ENCODE results near the gene TP53TG3B.
"Not testable (repeated sequence)": the region's sequence is repeated elsewhere in the genome, so short reads cannot be mapped to it uniquely, and the experiment has no call there.

The TP53TG3B gene

DNA sequence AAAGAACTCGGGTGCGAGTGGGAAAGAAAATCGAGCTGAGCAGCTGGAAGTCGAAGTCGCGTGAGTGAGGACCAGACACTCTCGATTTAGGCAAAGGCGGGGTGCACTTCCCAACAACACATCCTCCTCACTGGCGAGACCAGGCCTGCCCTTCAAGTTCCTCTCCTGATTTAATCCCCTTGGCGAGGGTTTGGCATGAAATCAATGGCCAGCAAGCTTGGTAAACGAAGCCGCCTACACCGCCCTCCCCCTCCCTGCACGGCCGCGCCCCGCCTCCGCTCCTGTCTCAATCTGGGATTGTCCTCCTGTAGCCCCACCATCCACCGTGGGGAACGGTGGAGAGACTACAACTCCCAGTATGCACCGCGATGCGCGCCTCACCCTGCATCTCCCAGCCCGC lies at the start of gene TP53TG3B:
Gene TP53TG3B (plus strand): TSS at position 301 of the 400 bp plus-strand sequence. CDS start 68 bp downstream, at position 369.
- not testable (repeated sequence) for H3K4me3 ChIP-seq (ENCODE audit: low read depth, low read length); H3K9me3 ChIP-seq (ENCODE audit: control insufficient read depth, insufficient read depth, low read depth, low read length); H3K9ac ChIP-seq (ENCODE audit: low read length); H3K4me1 ChIP-seq (ENCODE audit: control insufficient read depth, insufficient read depth, low read length); H3K27me3 ChIP-seq (ENCODE audit: control insufficient read depth, insufficient read depth, low read length); H3K36me3 ChIP-seq (ENCODE audit: control insufficient read depth, insufficient read depth, low read length); H3K27ac ChIP-seq (ENCODE audit: low read depth, low read length)

- H3K27ac ChIP-seq (ENCODE audit: low read depth, low read length), result not testable (repeated sequence)
- H3K9me3 ChIP-seq (ENCODE audit: control insufficient read depth, insufficient read depth, low read depth, low read length), result peaks cover 23% of the 10 kb centered on the region
These were observed 24.2 kb upstream of the TP53TG3B start for GRCh38 chr16:33336226-33337012.

GRCh38 chr16:33337627-33338542 lies 22.8 kb upstream of the TP53TG3B start:
- H3K9ac ChIP-seq (ENCODE audit: low read length); H3K4me1 ChIP-seq (ENCODE audit: control insufficient read depth, insufficient read depth, low read length); H3K4me3 ChIP-seq (ENCODE audit: low read depth, low read length); H3K27ac ChIP-seq (ENCODE audit: low read depth, low read length); H3K27me3 ChIP-seq (ENCODE audit: control insufficient read depth, insufficient read depth, low read length); H3K36me3 ChIP-seq (ENCODE audit: control insufficient read depth, insufficient read depth, low read length): not testable (repeated sequence)
- H3K9me3 ChIP-seq (ENCODE audit: control insufficient read depth, insufficient read depth, low read depth, low read length), result peaks cover 23% of the 10 kb centered on the region

More at GRCh38 chr16:33336226-33337012, 24.2 kb upstream of the TP53TG3B start:
- H3K4me1 ChIP-seq (ENCODE audit: control insufficient read depth, insufficient read depth, low read length); H3K9ac ChIP-seq (ENCODE audit: low read length); H3K36me3 ChIP-seq (ENCODE audit: control insufficient read depth, insufficient read depth, low read length); H3K4me3 ChIP-seq (ENCODE audit: low read depth, low read length); H3K27me3 ChIP-seq (ENCODE audit: control insufficient read depth, insufficient read depth, low read length): not testable (repeated sequence)

GRCh38 chr16:33338543-33338951 lies 22.1 kb upstream of the TP53TG3B start:
- H3K9me3 ChIP-seq (ENCODE audit: control insufficient read depth, insufficient read depth, low read depth, low read length), result peaks cover 23% of the 10 kb centered on the region
- H3K4me3 ChIP-seq (ENCODE audit: low read depth, low read length); H3K27ac ChIP-seq (ENCODE audit: low read depth, low read length); H3K36me3 ChIP-seq (ENCODE audit: control insufficient read depth, insufficient read depth, low read length); H3K27me3 ChIP-seq (ENCODE audit: control insufficient read depth, insufficient read depth, low read length); H3K4me1 ChIP-seq (ENCODE audit: control insufficient read depth, insufficient read depth, low read length); H3K9ac ChIP-seq (ENCODE audit: low read length): not testable (repeated sequence)

DNA sequence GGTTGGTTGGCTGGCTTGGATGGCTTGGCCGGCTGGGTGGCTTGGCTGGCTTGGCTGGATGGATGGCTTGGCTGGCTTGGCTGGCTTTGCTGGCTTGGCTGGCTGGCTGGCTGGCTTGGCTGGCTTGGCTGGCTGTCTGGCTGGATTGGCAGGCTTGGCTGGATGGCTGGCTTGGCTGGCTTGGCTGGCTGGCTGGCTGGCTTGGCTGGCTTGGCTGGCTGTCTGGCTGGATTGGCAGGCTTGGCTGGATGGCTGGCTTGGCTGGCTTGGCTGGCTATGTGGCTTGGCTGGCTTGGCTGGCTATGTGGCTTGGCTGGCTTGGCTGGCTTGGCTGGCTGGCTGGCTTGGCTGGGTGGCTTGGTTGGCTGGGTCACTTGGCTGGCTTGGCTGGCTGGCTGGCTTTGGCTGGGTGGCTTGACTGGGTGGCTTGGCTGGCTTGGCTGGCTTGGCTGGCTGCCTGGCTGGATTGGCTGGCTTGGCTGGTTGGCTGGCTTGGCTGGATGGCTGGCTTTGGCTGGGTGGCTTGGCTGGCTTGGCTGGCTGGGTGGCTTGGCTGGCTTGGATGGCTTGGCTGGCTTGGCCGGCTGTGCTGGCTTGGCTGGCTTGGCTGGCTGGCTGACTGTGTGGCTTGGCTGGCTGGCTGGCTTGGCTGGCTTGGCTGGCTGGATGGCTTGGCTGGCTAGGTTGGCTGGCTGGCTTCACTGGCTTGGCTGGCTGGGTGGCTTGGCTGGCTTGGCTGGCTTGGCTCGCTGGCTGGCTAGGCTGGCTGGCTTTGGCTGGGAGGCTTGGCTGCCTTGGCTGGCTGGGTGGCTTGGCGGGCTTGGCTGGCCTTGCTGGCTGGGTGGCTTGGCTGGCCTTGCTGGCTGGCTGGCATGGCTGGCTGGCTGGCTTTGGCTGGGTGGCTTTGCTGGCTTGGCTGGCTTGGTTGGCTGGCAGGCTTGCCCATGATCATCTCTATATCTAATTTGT lies 21.3 kb upstream of the TP53TG3B start:
- not testable (repeated sequence) for H3K27me3 ChIP-seq (ENCODE audit: control insufficient read depth, insufficient read depth, low read length); H3K4me3 ChIP-seq (ENCODE audit: low read depth, low read length); H3K4me1 ChIP-seq (ENCODE audit: control insufficient read depth, insufficient read depth, low read length); H3K36me3 ChIP-seq (ENCODE audit: control insufficient read depth, insufficient read depth, low read length); H3K9ac ChIP-seq (ENCODE audit: low read length); H3K27ac ChIP-seq (ENCODE audit: low read depth, low read length)
- H3K9me3 ChIP-seq (ENCODE audit: control insufficient read depth, insufficient read depth, low read depth, low read length), result peaks cover 23% of the 10 kb centered on the region

All from HUES6 (cell line).